NOMO-1 treated with DMSO at 0.1 percent for 48 hours (cell line): Measurements from ENCODE around the gene NKX2-1.
"Not testable (repeated sequence)": the region's sequence is repeated elsewhere in the genome, so short reads cannot be mapped to it uniquely, and the experiment has no call there.

Experiments used
- DNase-seq: peaks from one replicate; lab custom pipeline; 2025; ENCODE audit not compliant: unreplicated experiment; lab: John Stamatoyannopoulos, UW

The NKX2-1 gene

GRCh38 chr14:36505892-36506731 lies 13.9 kb downstream of the NKX2-1 start:
- DNase-seq, result no peak

- no peak for DNase-seq
These were observed 14.7 kb downstream of the NKX2-1 start for GRCh38 chr14:36505181-36505815.

- DNase-seq, result no peak
These were observed 15.3 kb downstream of the NKX2-1 start for GRCh38 chr14:36504771-36505175.

- no peak for DNase-seq
These were observed 16.0 kb downstream of the NKX2-1 start for GRCh38 chr14:36503771-36504741.

- no peak for DNase-seq
These were observed 17.2 kb downstream of the NKX2-1 start for GRCh38 chr14:36502558-36503508.

GRCh38 chr14:36498938-36499337 lies 21.1 kb downstream of the NKX2-1 start:
- no peak for DNase-seq

- DNase-seq, result no peak
These were observed 23.7 kb downstream of the NKX2-1 start for GRCh38 chr14:36496346-36496745.

- no peak for DNase-seq
These were observed 24.4 kb downstream of the NKX2-1 start for GRCh38 chr14:36495666-36496065.

- DNase-seq, result no peak
These were observed 26.3 kb downstream of the NKX2-1 start for GRCh38 chr14:36493761-36494160.

GRCh38 chr14:36485773-36486172 lies 34.3 kb downstream of the NKX2-1 start:
- DNase-seq, result no peak

- DNase-seq, result no peak
These were observed 40.7 kb downstream of the NKX2-1 start for GRCh38 chr14:36479344-36479743.

GRCh38 chr14:36478782-36479181 lies 41.2 kb downstream of the NKX2-1 start:
- no peak for DNase-seq

GRCh38 chr14:36477266-36477665 lies 42.8 kb downstream of the NKX2-1 start:
- DNase-seq, result no peak

- not testable (repeated sequence) for DNase-seq
These were observed 44.0 kb downstream of the NKX2-1 start for GRCh38 chr14:36476061-36476460.

- no peak for DNase-seq
These were observed 45.4 kb downstream of the NKX2-1 start for GRCh38 chr14:36474593-36474992.

GRCh38 chr14:36471431-36471830 lies 48.6 kb downstream of the NKX2-1 start:
- no peak for DNase-seq

GRCh38 chr14:36467332-36467731 lies 52.7 kb downstream of the NKX2-1 start:
- no peak for DNase-seq
